ENCODE results near the gene PLCG1.

The PLCG1 gene

DNA sequence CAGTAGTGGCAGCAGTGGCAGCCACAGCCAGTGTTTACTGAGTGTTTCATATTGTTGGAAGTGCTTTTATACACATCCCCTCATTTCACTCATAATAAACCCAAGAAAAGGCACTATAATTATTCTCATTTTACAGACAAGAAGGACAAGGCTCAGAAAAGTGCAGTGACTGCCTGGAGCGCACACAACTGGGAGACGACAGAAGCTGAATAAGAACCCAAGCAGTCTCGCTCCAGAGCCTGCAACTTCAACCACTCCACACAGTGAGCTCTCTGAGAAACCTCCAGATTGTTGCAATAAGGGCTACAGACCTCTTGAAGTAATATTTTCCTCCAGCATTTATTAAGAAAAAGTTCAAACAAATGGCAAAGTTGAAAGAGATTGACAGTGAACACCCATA, 76.9 kb downstream of the PLCG1 start:
- no peak for DNase-seq (ENCODE audit: low read depth)

DNA sequence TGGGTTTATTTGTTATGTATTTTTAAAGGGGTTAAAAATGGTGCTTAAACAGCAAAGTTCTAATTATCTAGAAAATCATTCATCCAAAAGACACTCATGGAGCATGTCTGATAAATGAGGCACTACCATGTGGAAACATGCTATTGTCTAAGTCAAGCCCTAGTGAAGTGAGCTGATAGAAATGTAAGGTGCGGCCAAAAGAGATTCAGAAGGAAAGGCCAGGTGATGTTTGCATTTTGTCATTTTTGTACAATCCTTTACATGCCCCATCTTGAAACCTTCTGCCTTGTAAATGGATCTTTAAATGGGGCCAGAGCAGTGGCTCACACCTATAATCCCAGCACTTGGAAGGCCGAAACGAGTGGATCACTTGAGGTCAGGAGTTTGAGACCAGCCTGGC, 77.3 kb downstream of the PLCG1 start:
- DNase-seq (ENCODE audit: low read depth) = no peak

GRCh38 chr20:41217422-41217821, 80.1 kb downstream of the PLCG1 start:
- DNase-seq (ENCODE audit: low read depth) = no peak

GRCh38 chr20:41218466-41218865, 81.1 kb downstream of the PLCG1 start:
- DNase-seq (ENCODE audit: low read depth) = peak; percentile 18

- no peak for DNase-seq (ENCODE audit: low read depth)
Measured at GRCh38 chr20:41219824-41220223, 82.5 kb downstream of the PLCG1 start.

DNA sequence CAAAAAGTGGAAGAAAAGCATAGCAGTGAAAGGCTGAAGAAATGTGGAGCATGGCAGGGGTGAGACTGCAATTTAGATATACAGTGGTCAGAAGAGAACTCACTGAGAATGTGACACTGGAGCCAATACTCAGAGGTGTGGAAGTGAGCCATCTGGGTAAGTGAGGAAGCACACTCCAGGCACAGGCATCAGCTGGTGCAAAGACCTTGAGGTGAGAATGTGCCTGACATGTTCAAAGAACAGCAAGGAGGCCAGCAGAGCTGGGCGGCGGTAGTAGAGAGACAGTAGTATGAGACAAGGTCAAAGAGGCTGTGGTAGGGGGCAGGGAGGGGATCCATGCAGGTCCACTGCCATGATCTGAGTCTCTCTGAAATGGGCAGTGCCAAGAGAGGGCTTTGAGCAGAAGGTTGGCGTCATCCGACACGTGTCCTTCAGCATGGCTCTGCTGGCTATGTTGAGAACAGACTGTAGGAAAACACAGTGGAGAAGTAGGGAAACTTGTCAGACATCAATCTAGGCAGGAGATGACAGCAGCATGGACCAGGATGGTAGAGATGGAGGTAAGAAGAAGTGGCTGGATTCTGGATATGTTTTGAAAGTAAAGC, 84.4 kb downstream of the PLCG1 start:
- no peak for DNase-seq (ENCODE audit: low read depth)

DNA sequence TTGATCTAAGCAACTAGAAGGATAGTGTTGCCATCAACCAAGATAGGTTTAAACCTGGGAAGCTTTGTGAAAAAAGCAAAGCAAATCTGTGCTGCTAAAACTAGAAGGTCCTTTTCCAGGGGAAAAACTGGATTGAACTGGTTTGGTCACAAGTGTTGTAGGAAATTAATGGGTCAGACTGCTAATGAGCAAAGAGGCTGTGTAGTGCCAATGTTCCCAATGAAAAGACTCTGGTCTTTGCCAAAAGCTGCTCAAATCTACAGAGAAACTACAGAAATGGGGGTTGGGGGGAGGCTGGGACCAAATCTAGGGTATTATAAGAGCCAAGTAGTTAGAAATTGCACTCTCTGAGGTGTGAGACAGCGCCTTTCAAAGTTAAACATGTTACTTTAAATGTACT, 85.0 kb downstream of the PLCG1 start:
- DNase-seq (ENCODE audit: low read depth) = no peak

GRCh38 chr20:41222703-41223102, 85.4 kb downstream of the PLCG1 start:
- no peak for DNase-seq (ENCODE audit: low read depth)

- no peak for DNase-seq (ENCODE audit: low read depth)
Measured at GRCh38 chr20:41223112-41223511, 85.8 kb downstream of the PLCG1 start.

DNA sequence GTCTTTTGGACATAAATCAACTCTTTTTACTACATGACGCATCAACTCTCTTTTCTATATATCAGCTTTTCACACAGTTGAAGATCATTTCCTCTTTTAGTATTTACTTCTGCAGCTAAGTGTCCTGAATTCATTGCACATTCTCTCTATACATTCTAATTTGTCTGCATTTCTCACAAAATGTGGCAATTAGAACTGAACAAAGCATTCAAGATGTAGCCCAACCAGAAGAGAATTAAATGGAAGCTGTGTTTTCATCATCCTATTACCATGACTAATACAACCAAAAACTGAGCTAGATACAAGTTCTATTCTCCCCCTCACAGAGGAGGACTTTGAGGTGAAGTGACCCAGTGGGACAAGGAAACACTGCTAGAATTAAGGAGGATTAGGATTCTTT, 86.9 kb downstream of the PLCG1 start:
- DNase-seq (ENCODE audit: low read depth) = no peak

DNA sequence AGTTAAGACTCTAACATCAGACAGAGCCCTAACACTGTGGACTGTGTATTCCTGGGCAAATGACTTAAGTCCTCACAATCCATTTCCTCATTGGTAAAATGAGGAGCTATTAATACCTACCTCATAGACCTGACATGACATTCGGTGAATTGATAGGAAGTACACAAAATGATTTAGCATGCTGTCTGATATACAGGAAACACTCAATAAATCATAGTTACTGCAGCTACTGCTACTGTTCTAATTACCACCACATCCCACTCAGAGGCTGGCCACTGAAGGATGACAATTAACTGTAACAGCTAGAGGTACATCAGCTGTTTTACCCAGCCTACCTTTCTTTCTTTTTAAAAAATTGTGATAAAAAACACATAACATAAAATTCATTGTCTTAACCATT, 87.7 kb downstream of the PLCG1 start:
- DNase-seq (ENCODE audit: low read depth) = no peak

DNA sequence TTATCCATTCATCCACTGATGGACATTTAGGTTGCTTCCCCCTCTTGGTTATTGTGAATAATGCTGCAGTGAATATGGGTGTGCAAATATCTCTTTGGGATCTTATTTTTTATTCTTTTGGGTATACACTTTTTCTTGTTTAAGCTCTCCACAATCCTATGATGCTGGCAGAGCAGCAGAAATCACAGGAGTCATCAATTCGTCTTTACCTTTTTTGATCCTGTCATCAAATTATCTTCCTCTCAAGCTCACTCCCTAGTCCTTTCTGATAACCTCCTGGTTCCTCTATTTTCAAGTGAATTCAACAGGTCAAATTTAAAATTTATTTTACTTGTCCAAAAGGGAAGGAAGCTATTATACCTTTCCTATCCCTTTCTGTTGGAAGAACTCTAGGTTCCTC, 89.1 kb downstream of the PLCG1 start:
- DNase-seq (ENCODE audit: low read depth) = no peak
